Measurements from ENCODE around the gene RIPOR1. TPM values are rescaled to one million over a fixed set of nuclear protein-coding genes. Genes with fewer than 3 reads are reported as not detected.
A peak's percentile ranks its signal among the peaks of the same experiment; 100 is the strongest.

Gene RIPOR1
- 1.3 and 2.9 TPM in 2 replicates for total RNA-seq (2014; rRNA removed; shearing (Covaris generic); ENCODE audit: low replicate concordance)

- peak within 1 kb of the TSS; percentile 72 for H3K4me2 ChIP-seq (ENCODE audit: low read depth, low read length, poor library complexity, severe bottlenecking)
- peaks cover 31% of the 10 kb centered on the region for H3K4me1 ChIP-seq (ENCODE audit: low read length)
- H3K36me3 ChIP-seq (ENCODE audit: insufficient read depth, low read length): no peaks in the 10 kb centered on the region
- peaks cover 7% of the 10 kb centered on the region; the same call in 1 of the 2 replicates for H4K20me1 ChIP-seq (ENCODE audit: insufficient read depth, low read depth, low read length)
- no peaks in the 10 kb centered on the region for H3K9me3 ChIP-seq (ENCODE audit: low read length)
- no peak within 1 kb of the TSS for H2AFZ ChIP-seq (ENCODE audit: low read length)
- no peaks in the 10 kb centered on the region for H3K79me2 ChIP-seq (ENCODE audit: low read length)
- DNase-seq: no peak
- H3K27ac ChIP-seq (ENCODE audit: low read length): no peak within 1 kb of the TSS
- H3K9ac ChIP-seq (ENCODE audit: low read length): peak within 1 kb of the TSS; percentile 64
- peak within 1 kb of the TSS; percentile 59 for H3K4me3 ChIP-seq (ENCODE audit: low read length)
- no peaks in the 10 kb centered on the region for H3K9me2 ChIP-seq (replicated peaks; ENCODE audit: insufficient read depth, low read length)
- no peaks in the 10 kb centered on the region for H3K27me3 ChIP-seq (ENCODE audit: low read length)
These were observed at the start of gene RIPOR1 for GRCh38 chr16:67528222-67528869. RIPOR1 (plus strand) TSS chr16:67528829; CDS start chr16:67538447, 9,618 bp downstream.

- Histone ChIP-seq H3K27me3 (ENCODE audit: low read length) (no peaks in the 10 kb centered on the region), H3K9me2 (replicated peaks; ENCODE audit: insufficient read depth, low read length) (no peaks in the 10 kb centered on the region), H3K79me2 (ENCODE audit: low read length) (peaks cover 57% of the 10 kb centered on the region), H4K20me1 (ENCODE audit: insufficient read depth, low read depth, low read length) (no peaks in the 10 kb centered on the region), H3K4me3 (ENCODE audit: low read length) (peak within 1 kb of the TSS; percentile 96), H3K36me3 (ENCODE audit: insufficient read depth, low read length) (no peaks in the 10 kb centered on the region), H3K4me1 (ENCODE audit: low read length) (peaks cover 44% of the 10 kb centered on the region), H3K9me3 (ENCODE audit: low read length) (no peaks in the 10 kb centered on the region), H2AFZ (ENCODE audit: low read length) (peak within 1 kb of the TSS; percentile 91), H3K4me2 (ENCODE audit: low read depth, low read length, poor library complexity, severe bottlenecking) (peak within 1 kb of the TSS; percentile 99), H3K27ac (ENCODE audit: low read length) (peak within 1 kb of the TSS; percentile 92), H3K9ac (ENCODE audit: low read length) (peak within 1 kb of the TSS; percentile 97)
- peak; percentile 100 for DNase-seq
These were observed 47.6 kb upstream of the RIPOR1 start, which contains the start of gene ATP6V0D1 for GRCh38 chr16:67480833-67481560. ATP6V0D1 (minus strand) TSS chr16:67481157; CDS start chr16:67481086, 71 bp downstream.

GRCh38 chr16:67481561-67482232, 46.9 kb upstream of the RIPOR1 start:
- no peaks in the 10 kb centered on the region for H3K9me2 ChIP-seq (replicated peaks; ENCODE audit: insufficient read depth, low read length)
- H3K9ac ChIP-seq (ENCODE audit: low read length): peak overlapping the region; percentile 97
- DNase-seq: peak; percentile 79
- 0 out of 2 replicates have a peak overlapping the region, but pooled peaks have one; percentile 91 for H2AFZ ChIP-seq (ENCODE audit: low read length)
- H3K27ac ChIP-seq (ENCODE audit: low read length): peak overlapping the region; percentile 92
- peak overlapping the region; percentile 96 for H3K4me3 ChIP-seq (ENCODE audit: low read length)
- H3K27me3 ChIP-seq (ENCODE audit: low read length): no peaks in the 10 kb centered on the region
- H3K9me3 ChIP-seq (ENCODE audit: low read length): no peaks in the 10 kb centered on the region
- peaks cover 50% of the 10 kb centered on the region for H3K79me2 ChIP-seq (ENCODE audit: low read length)
- H3K4me2 ChIP-seq (ENCODE audit: low read depth, low read length, poor library complexity, severe bottlenecking): peak overlapping the region; percentile 92
- peaks cover 48% of the 10 kb centered on the region for H3K4me1 ChIP-seq (ENCODE audit: low read length)
- no peaks in the 10 kb centered on the region for H3K36me3 ChIP-seq (ENCODE audit: insufficient read depth, low read length)
- H4K20me1 ChIP-seq (ENCODE audit: insufficient read depth, low read depth, low read length): no peaks in the 10 kb centered on the region

GRCh38 chr16:67482233-67482924, 46.2 kb upstream of the RIPOR1 start:
- Histone ChIP-seq H3K36me3 (ENCODE audit: insufficient read depth, low read length) (no peaks in the 10 kb centered on the region), H3K9ac (ENCODE audit: low read length) (peak overlapping the region; percentile 97), H3K27ac (ENCODE audit: low read length) (peak overlapping the region; percentile 92; the same call in 1 of the 2 replicates), H2AFZ (ENCODE audit: low read length) (no peak overlapping the region), H3K9me2 (replicated peaks; ENCODE audit: insufficient read depth, low read length) (no peaks in the 10 kb centered on the region), H3K4me1 (ENCODE audit: low read length) (peaks cover 54% of the 10 kb centered on the region), H3K79me2 (ENCODE audit: low read length) (peaks cover 44% of the 10 kb centered on the region), H4K20me1 (ENCODE audit: insufficient read depth, low read depth, low read length) (no peaks in the 10 kb centered on the region), H3K4me2 (ENCODE audit: low read depth, low read length, poor library complexity, severe bottlenecking) (peak overlapping the region; percentile 92), H3K27me3 (ENCODE audit: low read length) (no peaks in the 10 kb centered on the region), H3K9me3 (ENCODE audit: low read length) (no peaks in the 10 kb centered on the region), H3K4me3 (ENCODE audit: low read length) (peak overlapping the region; percentile 96)
- DNase-seq: no peak

GRCh38 chr16:67483150-67483549, 45.5 kb upstream of the RIPOR1 start, which contains the start of gene AGRP:
AGRP (minus strand) TSS chr16:67483547; CDS start chr16:67483398, 149 bp downstream.
- H3K27ac ChIP-seq (ENCODE audit: low read length): peak within 1 kb of the TSS; percentile 92; the same call in 1 of the 2 replicates
- peaks cover 37% of the 10 kb centered on the region for H3K79me2 ChIP-seq (ENCODE audit: low read length)
- H3K9ac ChIP-seq (ENCODE audit: low read length): peak within 1 kb of the TSS; percentile 97
- H2AFZ ChIP-seq (ENCODE audit: low read length): no peak within 1 kb of the TSS
- H3K9me2 ChIP-seq (replicated peaks; ENCODE audit: insufficient read depth, low read length): no peaks in the 10 kb centered on the region
- peaks cover 62% of the 10 kb centered on the region for H3K4me1 ChIP-seq (ENCODE audit: low read length)
- H3K27me3 ChIP-seq (ENCODE audit: low read length): no peaks in the 10 kb centered on the region
- peak within 1 kb of the TSS; percentile 96 for H3K4me3 ChIP-seq (ENCODE audit: low read length)
- no peaks in the 10 kb centered on the region for H3K36me3 ChIP-seq (ENCODE audit: insufficient read depth, low read length)
- no peak for DNase-seq
- no peaks in the 10 kb centered on the region for H4K20me1 ChIP-seq (ENCODE audit: insufficient read depth, low read depth, low read length)
- peak within 1 kb of the TSS; percentile 92 for H3K4me2 ChIP-seq (ENCODE audit: low read depth, low read length, poor library complexity, severe bottlenecking)
- H3K9me3 ChIP-seq (ENCODE audit: low read length): no peaks in the 10 kb centered on the region

GRCh38 chr16:67483731-67484525, 44.7 kb upstream of the RIPOR1 start:
- no peak for DNase-seq
- no peaks in the 10 kb centered on the region for H3K9me3 ChIP-seq (ENCODE audit: low read length)
- peaks cover 31% of the 10 kb centered on the region for H3K79me2 ChIP-seq (ENCODE audit: low read length)
- no peaks in the 10 kb centered on the region for H3K36me3 ChIP-seq (ENCODE audit: insufficient read depth, low read length)
- no peak overlapping the region for H2AFZ ChIP-seq (ENCODE audit: low read length)
- H3K4me3 ChIP-seq (ENCODE audit: low read length): no peak overlapping the region
- H3K4me1 ChIP-seq (ENCODE audit: low read length): peaks cover 69% of the 10 kb centered on the region
- peak overlapping the region; percentile 92 for H3K4me2 ChIP-seq (ENCODE audit: low read depth, low read length, poor library complexity, severe bottlenecking)
- peak overlapping the region; percentile 97; the same call in 1 of the 2 replicates for H3K9ac ChIP-seq (ENCODE audit: low read length)
- H4K20me1 ChIP-seq (ENCODE audit: insufficient read depth, low read depth, low read length): no peaks in the 10 kb centered on the region
- 0 out of 2 replicates have a peak overlapping the region, but pooled peaks have one; percentile 30 for H3K27ac ChIP-seq (ENCODE audit: low read length)
- H3K9me2 ChIP-seq (replicated peaks; ENCODE audit: insufficient read depth, low read length): no peaks in the 10 kb centered on the region
- no peaks in the 10 kb centered on the region for H3K27me3 ChIP-seq (ENCODE audit: low read length)

GRCh38 chr16:67486805-67487204, 41.8 kb upstream of the RIPOR1 start:
- DNase-seq: peak; percentile 36
- no peak overlapping the region for H3K9ac ChIP-seq (ENCODE audit: low read length)
- no peak overlapping the region for H2AFZ ChIP-seq (ENCODE audit: low read length)
- peaks cover 75% of the 10 kb centered on the region for H3K4me1 ChIP-seq (ENCODE audit: low read length)
- H3K4me2 ChIP-seq (ENCODE audit: low read depth, low read length, poor library complexity, severe bottlenecking): no peak overlapping the region
- H3K27ac ChIP-seq (ENCODE audit: low read length): 0 out of 2 replicates have a peak overlapping the region, but pooled peaks have one; percentile 20
- no peaks in the 10 kb centered on the region for H4K20me1 ChIP-seq (ENCODE audit: insufficient read depth, low read depth, low read length)
- H3K4me3 ChIP-seq (ENCODE audit: low read length): no peak overlapping the region
- H3K27me3 ChIP-seq (ENCODE audit: low read length): no peaks in the 10 kb centered on the region
- H3K79me2 ChIP-seq (ENCODE audit: low read length): peaks cover 16% of the 10 kb centered on the region
- H3K9me3 ChIP-seq (ENCODE audit: low read length): no peaks in the 10 kb centered on the region
- H3K36me3 ChIP-seq (ENCODE audit: insufficient read depth, low read length): no peaks in the 10 kb centered on the region
- H3K9me2 ChIP-seq (replicated peaks; ENCODE audit: insufficient read depth, low read length): no peaks in the 10 kb centered on the region

All from Karpas-422 (cell line).